Measurements from ENCODE around the gene LEKR1. TPM values are rescaled to one million over a fixed set of nuclear protein-coding genes. Genes with fewer than 3 reads are reported as not detected.

LEKR1 gene
- total RNA-seq, 1 donor from 2014 or later = 0.27 TPM

- DNase-seq (ENCODE audit: low read depth) (no peak), FAIRE-seq (no peak)
- no peak overlapping the region for H3K27ac Mint-ChIP-seq (ENCODE audit: unreplicated experiment)
These were observed 76.8 kb downstream of the LEKR1 start for GRCh38 chr3:156902916-156903315.

DNA sequence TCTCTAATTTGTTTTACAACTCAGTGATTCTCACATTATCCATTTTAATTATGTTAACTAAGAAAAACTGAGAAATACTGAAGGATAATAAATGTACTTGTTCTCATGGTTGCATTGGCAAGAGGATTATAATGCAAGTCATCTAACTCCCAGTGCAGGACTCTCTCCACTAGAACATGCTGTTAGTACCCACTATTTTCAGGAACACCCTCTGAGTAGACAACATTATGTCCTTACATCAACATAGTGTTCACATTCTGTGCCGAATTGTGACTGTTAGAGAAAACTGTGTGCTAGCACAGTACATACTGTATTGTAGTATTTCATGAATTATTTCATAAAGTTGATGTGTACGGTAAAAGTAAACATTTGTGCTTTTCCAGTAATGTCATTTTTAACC, 80.1 kb downstream of the LEKR1 start:
- H2AFZ ChIP-seq (ENCODE audit: low read depth, low read length) = no peak overlapping the region
- no peak overlapping the region for H3K4me3 ChIP-seq (ENCODE audit: insufficient read depth, low read depth, low read length)
- no peaks in the 10 kb centered on the region for H4K20me1 ChIP-seq (ENCODE audit: insufficient read depth, low read length)
- no peaks in the 10 kb centered on the region for H3K36me3 ChIP-seq (ENCODE audit: insufficient read depth, low read length)
- no peak overlapping the region for H3K4me2 ChIP-seq (ENCODE audit: low read length)
- H3K27ac Mint-ChIP-seq (ENCODE audit: unreplicated experiment) = no peak overlapping the region
- no peak overlapping the region for H3K27ac ChIP-seq (ENCODE audit: low read depth, low read length)
- no peak for FAIRE-seq
- H3K79me2 ChIP-seq (ENCODE audit: insufficient read depth, low read length) = no peaks in the 10 kb centered on the region
- TF ChIP-seq EZH2 (IDR thresholded peaks at IDR 0.05; ENCODE audit: insufficient read depth, low read length) = no peak
- no peak for TF ChIP-seq CTCF (IDR thresholded peaks at IDR 0.05; ENCODE audit: insufficient read depth, low read depth, low read length)
- H3K9me3 ChIP-seq (ENCODE audit: insufficient read depth, low read depth, low read length) = no peaks in the 10 kb centered on the region
- H3K4me1 Mint-ChIP-seq (ENCODE audit: low read depth, unreplicated experiment) = no peaks in the 10 kb centered on the region
- no peaks in the 10 kb centered on the region for H3K36me3 Mint-ChIP-seq (ENCODE audit: low read depth, unreplicated experiment)
- no peaks in the 10 kb centered on the region for H3K27me3 ChIP-seq (ENCODE audit: insufficient read depth, low read length)
- no peaks in the 10 kb centered on the region for H3K9me3 Mint-ChIP-seq (ENCODE audit: unreplicated experiment)
- DNase-seq (ENCODE audit: low read depth) = no peak
- H3K27me3 Mint-ChIP-seq (ENCODE audit: low read depth, unreplicated experiment) = no peaks in the 10 kb centered on the region
- no peak overlapping the region for H3K9ac ChIP-seq (ENCODE audit: low read length)
- H3K4me3 Mint-ChIP-seq (ENCODE audit: unreplicated experiment) = no peak overlapping the region
- no peaks in the 10 kb centered on the region for H3K4me1 ChIP-seq (ENCODE audit: insufficient read depth, low read length)

More at GRCh38 chr3:156902916-156903315, 76.8 kb downstream of the LEKR1 start:
- H3K27ac ChIP-seq (ENCODE audit: low read depth, low read length) = no peak overlapping the region
- no peaks in the 10 kb centered on the region for H3K9me3 Mint-ChIP-seq (ENCODE audit: unreplicated experiment)
- no peaks in the 10 kb centered on the region for H3K36me3 Mint-ChIP-seq (ENCODE audit: low read depth, unreplicated experiment)
- no peaks in the 10 kb centered on the region for H3K79me2 ChIP-seq (ENCODE audit: insufficient read depth, low read length)
- H3K27me3 Mint-ChIP-seq (ENCODE audit: low read depth, unreplicated experiment) = no peaks in the 10 kb centered on the region
- no peak overlapping the region for H3K9ac ChIP-seq (ENCODE audit: low read length)
- no peak overlapping the region for H3K4me2 ChIP-seq (ENCODE audit: low read length)
- no peaks in the 10 kb centered on the region for H4K20me1 ChIP-seq (ENCODE audit: insufficient read depth, low read length)
- no peaks in the 10 kb centered on the region for H3K4me1 Mint-ChIP-seq (ENCODE audit: low read depth, unreplicated experiment)
- H3K9me3 ChIP-seq (ENCODE audit: insufficient read depth, low read depth, low read length) = no peaks in the 10 kb centered on the region
- H3K4me1 ChIP-seq (ENCODE audit: insufficient read depth, low read length) = no peaks in the 10 kb centered on the region
- no peaks in the 10 kb centered on the region for H3K36me3 ChIP-seq (ENCODE audit: insufficient read depth, low read length)
- TF ChIP-seq CTCF (IDR thresholded peaks at IDR 0.05; ENCODE audit: insufficient read depth, low read depth, low read length) (no peak), EZH2 (IDR thresholded peaks at IDR 0.05; ENCODE audit: insufficient read depth, low read length) (no peak)
- no peak overlapping the region for H3K4me3 ChIP-seq (ENCODE audit: insufficient read depth, low read depth, low read length)
- H3K27me3 ChIP-seq (ENCODE audit: insufficient read depth, low read length) = no peaks in the 10 kb centered on the region
- no peak overlapping the region for H2AFZ ChIP-seq (ENCODE audit: low read depth, low read length)
- H3K4me3 Mint-ChIP-seq (ENCODE audit: unreplicated experiment) = no peak overlapping the region

- no peak overlapping the region for H3K27ac ChIP-seq (ENCODE audit: low read depth, low read length)
- no peaks in the 10 kb centered on the region for H3K79me2 ChIP-seq (ENCODE audit: insufficient read depth, low read length)
- Mint-ChIP-seq H3K4me3 (ENCODE audit: unreplicated experiment) (no peak overlapping the region), H3K27ac (ENCODE audit: unreplicated experiment) (no peak overlapping the region), H3K4me1 (ENCODE audit: low read depth, unreplicated experiment) (no peaks in the 10 kb centered on the region), H3K36me3 (ENCODE audit: low read depth, unreplicated experiment) (no peaks in the 10 kb centered on the region), H3K9me3 (ENCODE audit: unreplicated experiment) (no peaks in the 10 kb centered on the region), H3K27me3 (ENCODE audit: low read depth, unreplicated experiment) (no peaks in the 10 kb centered on the region)
- FAIRE-seq = no peak
- no peaks in the 10 kb centered on the region for H3K9me3 ChIP-seq (ENCODE audit: insufficient read depth, low read depth, low read length)
- H3K4me3 ChIP-seq (ENCODE audit: insufficient read depth, low read depth, low read length) = no peak overlapping the region
- no peak for TF ChIP-seq EZH2 (IDR thresholded peaks at IDR 0.05; ENCODE audit: insufficient read depth, low read length)
- no peak for TF ChIP-seq CTCF (IDR thresholded peaks at IDR 0.05; ENCODE audit: insufficient read depth, low read depth, low read length)
- no peak overlapping the region for H2AFZ ChIP-seq (ENCODE audit: low read depth, low read length)
- H3K4me1 ChIP-seq (ENCODE audit: insufficient read depth, low read length) = no peaks in the 10 kb centered on the region
- no peak for DNase-seq (ENCODE audit: low read depth)
- no peaks in the 10 kb centered on the region for H3K27me3 ChIP-seq (ENCODE audit: insufficient read depth, low read length)
- H3K4me2 ChIP-seq (ENCODE audit: low read length) = no peak overlapping the region
- H3K36me3 ChIP-seq (ENCODE audit: insufficient read depth, low read length) = no peaks in the 10 kb centered on the region
- H3K9ac ChIP-seq (ENCODE audit: low read length) = no peak overlapping the region
- H4K20me1 ChIP-seq (ENCODE audit: insufficient read depth, low read length) = no peaks in the 10 kb centered on the region
These were observed 82.2 kb downstream of the LEKR1 start for GRCh38 chr3:156908398-156908797.
